Activated CD8-positive, alpha-beta memory T cell treated with anti-CD3 and anti-CD28 coated beads for 24 hours (primary cell): ENCODE data around the gene PIGU.
"Not testable (repeated sequence)": the region's sequence is repeated elsewhere in the genome, so short reads cannot be mapped to it uniquely, and the experiment has no call there.

Source experiments
- DNase-seq: peaks from one replicate; pipeline ENCODE4 v3.0.0-alpha.2; 2020

Gene PIGU

DNA sequence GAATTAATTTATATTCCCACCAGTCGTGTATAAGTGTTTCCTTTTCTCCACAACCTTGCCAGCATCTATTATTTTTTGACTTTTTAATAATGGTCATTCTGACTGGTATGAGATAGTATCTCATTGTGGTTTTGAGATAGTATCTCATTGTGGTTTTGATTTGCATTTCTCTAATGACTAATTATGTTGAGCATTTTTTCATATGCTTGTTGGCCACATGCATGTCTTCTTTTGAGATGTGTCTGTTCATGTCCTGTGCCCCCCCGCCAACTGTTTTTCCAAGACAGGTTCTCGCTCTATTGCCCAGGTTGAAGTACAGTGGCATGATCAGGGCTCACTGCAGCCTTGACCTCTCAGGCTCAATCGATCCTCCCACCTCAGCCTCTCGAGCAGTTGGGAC, 15.1 kb downstream of the PIGU start:
- not testable (repeated sequence) for DNase-seq

DNA sequence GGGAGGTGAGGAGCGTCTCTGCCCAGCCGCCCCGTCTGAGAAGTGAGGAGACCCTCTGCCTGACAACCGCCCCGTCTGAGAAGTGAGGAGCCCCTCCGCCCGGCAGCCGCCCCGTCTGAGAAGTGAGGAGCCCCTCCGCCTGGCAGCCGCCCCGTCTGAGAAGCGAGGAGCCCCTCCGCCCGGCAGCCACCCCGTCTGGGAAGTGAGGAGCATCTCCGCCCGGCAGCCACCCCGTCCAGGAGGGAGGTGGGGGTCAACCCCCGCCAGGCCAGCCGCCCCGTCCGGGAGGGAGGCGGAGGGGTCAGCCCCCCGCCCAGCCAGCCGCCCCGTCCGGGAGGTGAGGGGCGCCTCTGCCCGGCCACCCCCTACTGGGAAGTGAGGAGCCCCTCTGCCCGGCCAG, 18.2 kb downstream of the PIGU start:
- DNase-seq, result not testable (repeated sequence)

DNA sequence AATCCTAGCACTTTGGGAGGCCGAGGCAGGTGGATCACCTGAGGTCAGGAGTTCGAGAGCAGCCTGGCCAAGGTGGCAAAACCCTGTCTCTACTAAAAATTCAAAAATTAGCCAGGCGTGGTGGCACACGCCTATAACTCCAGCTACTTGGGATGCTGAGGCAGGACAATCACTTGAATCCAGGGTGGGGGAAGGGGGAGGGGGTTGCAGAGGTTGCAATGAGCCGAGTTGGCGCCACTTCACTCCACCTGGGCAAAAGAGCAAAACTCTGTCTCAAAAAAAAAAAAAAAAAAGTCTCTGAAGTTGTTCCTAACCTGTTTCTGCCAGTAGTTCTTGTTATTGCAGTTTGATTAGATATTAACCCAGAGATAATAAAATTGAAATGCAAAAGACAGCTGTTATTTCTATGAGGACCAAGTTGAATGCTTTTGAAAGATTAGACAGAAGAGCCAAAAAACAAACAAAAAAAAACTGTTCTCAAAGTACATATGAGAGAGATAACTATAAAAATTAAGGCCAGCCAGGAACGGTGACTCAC, 22.6 kb downstream of the PIGU start:
- DNase-seq, result no peak

DNA sequence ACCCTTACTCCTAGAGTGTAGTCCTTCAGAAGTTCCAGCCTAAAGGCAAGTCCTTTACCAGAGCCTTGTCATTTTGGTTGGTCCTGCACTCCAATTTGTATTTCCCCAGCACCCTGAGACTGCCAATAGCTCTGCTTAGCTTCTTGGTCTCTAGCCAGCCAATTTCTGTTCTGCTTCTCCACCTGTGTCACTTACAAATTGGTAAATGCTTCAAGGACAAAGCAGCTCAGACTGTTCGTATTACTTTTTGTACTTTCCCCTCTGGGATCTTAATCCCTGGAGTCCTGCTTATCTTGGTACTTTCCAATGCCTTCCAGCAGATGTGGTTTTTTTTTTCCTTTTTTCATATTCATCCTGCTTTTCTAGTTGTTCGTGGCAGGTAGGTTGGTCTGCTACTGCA, 25.7 kb downstream of the PIGU start:
- no peak for DNase-seq

DNA sequence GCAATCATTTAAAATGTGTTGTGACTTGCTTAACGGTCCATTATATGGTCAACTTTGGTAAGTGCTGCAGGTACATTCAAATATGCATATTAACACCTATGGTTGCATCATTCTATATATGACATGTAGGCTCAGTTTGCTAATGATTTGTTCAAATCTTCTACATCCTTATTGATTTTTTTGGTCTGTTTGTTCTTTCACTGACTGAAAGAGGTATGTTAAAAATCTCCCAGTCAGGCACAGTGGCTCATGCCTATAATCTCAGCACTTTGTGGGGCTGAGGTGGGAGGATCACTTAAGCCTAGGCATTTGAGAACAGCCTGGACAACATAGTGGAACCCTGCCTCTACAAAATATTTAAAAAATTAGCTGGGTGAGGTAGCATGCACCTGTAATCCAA, 29.2 kb downstream of the PIGU start:
- DNase-seq, result no peak

DNA sequence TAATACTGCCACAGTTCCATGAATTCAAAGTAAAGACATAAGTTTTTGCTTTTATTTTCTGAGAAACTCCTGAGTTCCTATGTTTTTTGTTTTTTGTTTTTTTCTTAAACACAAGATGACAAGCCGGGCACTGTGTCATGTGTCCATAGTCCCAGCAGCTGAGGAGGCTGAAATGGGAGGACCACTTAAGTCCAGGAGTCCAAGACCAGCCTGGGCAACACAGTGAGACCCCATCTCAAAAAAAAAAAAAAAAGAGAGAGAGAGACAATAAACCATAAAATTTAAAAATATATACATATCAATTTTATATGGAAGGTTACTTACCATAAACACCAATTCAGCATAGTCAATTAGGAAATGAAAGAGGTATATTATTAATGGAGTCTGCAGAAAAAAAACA, 31.9 kb downstream of the PIGU start:
- DNase-seq, result no peak

DNA sequence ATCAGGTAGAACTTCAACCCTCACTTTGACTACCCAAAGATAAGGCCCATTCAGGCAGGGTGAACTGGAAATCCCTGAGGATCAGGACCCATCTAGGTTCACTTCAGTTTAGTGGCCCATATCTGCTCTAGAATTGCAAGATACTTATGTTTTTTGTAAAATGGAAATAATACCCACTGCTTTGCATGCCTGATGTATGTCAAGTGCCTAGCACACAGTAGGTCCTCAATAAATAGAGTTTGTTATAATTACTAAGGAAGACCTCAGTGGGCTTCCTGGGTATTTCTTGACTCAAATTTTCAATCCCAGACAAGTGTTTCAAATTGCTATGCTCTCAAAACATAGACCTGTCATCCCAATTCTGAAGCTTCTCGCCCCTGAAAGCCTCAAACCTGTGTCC, 32.5 kb downstream of the PIGU start:
- no peak for DNase-seq

DNA sequence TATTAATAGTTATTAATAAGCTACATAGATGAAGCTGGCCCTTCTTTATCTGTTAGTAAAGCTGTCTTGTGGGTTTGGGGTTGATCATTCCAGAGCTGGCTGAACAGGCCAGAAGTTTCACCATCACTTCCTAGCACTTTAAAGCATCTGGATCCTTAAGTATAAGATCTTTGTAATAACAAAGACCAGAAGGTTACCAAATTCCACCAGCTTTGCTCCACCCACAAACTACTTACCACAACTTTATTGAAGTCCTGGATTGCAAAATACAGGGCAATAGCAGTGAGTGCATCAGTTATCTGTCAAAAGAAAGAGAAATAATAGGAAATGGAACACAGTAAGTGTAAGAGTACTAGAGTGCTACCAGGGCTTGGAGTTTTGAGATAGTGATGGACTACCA, 33.0 kb downstream of the PIGU start:
- DNase-seq, result no peak

DNA sequence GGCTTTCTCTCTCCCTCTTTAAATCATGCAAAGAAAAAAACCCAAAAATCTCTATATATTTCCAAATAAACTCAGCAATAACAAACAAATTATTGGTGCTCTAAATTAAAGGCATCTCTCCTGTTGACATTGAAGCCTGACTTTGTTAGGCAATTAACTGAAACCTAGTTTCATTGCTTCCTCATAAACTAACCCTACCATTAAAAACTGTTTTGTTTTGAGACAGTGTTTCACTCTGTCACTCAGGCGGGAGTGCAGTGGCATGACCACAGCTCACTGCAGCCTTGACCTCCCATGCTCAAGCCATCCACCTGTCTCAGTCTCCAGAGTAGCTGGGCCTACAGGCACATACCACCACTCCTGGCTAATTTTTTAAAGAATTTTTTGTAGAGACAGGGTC, 34.9 kb downstream of the PIGU start:
- DNase-seq, result no peak

DNA sequence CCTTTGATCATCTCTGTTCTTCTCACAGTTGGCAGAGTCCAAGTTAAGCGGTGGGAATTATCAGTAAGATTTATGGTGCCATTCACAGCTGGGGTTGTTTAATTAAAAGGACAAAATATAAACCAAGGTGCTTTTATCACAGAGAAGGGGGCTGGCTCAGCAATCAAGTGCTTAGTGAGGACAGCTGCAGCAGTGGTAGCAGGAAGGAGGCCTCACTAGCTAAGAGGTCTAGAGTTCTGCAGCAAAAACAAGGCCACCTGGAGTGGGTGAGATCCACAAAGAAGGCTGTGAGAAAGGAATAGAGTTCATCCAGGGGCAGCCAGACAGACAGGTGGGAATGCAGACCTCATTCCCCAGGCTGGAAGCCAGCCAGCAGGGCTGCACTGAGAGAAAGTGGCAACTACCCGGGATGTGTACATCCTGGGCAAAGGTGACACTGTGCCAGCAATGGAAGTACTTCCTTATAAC, 37.1 kb downstream of the PIGU start:
- no peak for DNase-seq

DNA sequence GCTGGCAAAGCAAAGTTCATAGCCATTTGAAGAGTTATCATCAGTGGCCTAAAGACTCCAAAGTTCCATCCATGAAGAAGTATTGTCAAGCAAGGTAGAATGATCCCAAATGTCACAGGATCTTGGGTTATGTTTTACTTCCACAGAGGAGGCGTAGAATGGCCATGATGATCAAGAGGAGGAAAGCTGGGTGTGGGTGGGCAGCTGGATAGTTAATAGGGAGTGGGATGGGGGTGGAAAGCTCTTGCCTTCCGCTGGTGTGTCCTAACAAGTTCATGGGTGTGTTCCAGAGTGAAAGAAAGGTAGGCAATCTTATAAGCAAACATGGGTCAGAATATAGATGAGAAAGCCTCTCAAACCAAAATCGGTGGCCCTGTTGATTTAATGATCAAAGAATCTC, 38.4 kb downstream of the PIGU start:
- no peak for DNase-seq

DNA sequence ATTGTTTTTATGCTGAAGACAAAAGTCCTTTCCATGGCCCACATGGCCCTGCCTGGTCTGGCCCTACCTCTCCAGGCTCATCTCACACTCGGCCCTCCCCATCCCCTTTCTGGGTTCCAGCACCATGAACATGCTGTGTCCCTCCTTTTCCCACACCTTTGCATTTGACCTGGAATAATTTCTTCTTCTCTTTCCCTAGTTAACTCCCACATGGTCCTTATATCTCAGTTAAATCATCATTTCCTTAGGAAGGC, 38.9 kb downstream of the PIGU start:
- DNase-seq, result no peak

DNA sequence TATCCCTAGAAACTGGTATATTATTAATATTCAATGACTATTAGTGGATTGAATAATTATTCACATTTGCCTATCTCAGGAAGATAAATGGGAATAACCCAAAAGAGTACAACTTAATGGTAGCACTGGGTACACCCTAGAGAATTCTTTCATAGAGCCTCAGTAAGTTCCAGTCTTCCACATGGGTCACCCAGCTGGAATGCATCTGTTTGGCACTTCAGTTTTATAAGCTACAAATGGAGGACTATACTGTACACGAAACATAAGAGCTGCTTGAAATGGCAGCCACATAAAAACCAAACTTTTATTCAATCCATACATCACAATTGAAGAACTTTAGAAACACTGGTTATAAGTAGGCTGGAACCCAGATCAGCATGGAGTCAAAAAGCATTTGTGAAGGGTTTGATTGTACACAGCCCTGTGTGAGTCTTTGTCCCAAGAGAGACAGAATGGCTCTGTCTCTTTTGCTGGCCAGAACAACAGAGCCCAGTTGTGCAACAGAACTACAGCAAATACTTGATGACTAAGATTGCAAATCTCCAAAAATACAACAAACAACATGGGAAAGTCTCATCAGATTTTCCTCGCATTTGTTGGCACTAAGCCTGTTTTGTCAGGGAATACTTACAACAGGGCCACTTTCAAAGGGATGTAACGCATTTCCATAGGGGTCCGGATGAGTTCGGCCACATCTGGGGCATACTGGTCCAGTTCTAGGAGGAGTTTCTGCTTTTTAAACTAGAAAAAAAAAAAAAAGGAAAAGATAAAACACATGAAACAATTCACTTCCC, 39.5 kb downstream of the PIGU start:
- no peak for DNase-seq

DNA sequence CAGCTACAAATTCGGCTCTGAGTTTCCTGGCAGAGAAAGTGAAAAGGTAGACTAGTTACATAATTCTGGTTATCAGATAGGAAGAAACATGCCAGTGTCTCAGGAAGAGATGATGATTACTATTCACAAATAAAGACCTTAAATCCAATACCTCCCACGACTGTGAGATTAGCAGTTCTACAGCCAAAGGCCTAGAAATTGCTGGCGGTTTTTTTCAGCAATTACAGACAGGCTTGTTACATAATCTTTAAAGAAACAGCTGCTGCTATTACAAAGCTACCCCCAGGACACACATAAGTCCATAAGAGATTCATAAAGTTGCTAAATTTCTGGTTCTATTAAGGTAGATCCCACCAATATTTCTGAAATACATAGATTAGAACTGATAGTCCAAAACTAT, 40.2 kb downstream of the PIGU start:
- DNase-seq, result no peak

DNA sequence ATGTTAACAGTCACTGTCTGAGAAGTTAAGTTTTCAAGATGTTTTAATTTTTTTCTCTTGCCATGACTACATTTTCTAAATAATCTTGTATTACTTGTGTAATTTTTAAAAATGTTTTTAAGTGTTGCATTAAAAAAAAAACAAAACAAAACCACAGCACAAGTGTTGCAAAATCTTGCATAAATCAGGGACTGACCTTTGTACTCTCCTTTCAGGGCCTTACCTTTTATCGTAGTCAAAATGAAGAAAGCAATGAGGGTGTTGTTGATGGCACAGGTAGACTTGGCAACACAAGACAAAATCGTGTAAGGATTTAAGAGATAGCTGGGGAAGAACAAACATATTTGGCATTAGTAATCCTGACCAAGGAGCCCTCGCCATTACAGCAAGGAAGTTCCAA, 42.5 kb downstream of the PIGU start:
- DNase-seq, result no peak

DNA sequence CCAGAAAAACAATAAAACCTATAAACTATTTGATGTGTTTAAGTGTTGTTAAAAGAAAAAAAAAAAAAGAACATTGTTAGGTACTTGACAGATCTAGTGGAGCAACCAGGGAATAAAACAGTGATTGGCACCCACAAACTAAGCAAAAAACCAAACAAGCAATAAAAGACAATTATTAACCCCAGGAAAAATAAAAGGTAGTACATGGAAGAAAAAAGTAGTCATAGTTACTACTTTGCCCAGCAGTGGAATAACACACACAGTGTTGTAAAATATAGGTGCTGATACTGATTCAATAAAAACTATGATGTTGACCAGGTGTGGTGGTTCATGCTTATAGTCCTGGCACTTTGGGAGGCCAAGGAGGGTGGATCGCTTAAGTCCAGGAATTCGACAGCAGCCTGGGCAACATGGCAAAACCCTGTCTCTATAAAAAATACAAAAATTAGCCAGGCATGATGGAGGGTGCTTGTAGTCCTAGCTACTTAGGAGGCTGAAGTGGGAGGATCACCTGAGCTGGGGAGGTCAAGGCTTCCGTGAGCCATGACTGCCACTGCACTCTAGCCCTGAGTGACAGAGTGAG, 43.9 kb downstream of the PIGU start:
- no peak for DNase-seq

DNA sequence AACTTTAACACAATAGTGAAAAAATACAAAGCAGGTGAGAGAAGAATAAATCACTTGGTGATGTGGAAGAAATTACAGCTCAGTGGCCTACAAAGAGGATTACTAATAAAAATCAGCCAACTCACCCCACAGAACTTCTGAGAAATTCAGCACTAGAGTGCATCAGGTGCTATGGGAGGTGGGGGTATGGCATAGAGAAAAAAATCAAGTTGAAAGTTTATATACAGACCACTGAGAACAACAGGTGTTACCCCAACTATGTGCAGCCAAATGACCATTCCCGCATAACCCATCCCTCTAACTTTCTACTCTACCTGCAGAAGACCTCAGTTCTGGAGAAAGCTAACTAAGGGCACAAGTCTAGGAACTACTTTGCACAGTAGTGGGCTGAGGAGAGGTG, 47.0 kb downstream of the PIGU start:
- no peak for DNase-seq

DNA sequence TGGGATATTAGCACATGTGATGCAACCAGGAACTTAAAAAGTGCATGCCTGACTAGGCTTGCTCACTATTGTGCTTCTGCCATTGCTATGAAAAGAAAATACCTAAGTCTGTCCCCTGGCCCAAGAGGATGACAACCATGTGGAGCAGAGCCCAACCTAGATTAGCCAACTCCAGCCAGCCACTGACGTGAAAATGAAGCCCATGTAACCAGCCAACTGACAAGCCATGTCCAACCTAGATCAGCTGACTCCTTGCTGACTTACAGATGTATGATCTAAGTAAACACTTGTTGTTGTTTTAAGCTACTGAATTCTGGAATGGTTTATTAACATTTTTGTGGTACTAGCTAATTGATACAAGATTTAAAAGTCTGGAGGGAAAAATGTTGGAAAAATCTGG, 47.5 kb downstream of the PIGU start:
- DNase-seq, result no peak

DNA sequence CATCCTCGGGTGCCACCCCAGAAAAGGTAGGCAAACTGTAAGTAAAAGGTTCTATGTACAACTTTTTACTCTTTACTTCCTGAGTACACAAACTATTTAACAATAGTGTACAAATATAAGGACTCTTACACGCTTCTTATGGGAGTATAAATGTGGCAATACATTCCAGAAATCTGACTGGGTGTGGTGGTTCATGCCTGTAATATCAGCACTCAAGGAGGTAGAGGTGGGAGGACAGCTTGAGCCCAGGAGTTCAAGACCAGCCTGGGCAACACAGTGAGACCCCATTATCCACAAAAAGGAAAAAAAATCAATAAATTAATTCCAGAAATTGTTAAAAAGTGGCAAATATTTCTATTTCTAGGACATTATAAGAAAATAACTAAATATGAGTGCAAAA, 48.9 kb downstream of the PIGU start:
- DNase-seq, result no peak

DNA sequence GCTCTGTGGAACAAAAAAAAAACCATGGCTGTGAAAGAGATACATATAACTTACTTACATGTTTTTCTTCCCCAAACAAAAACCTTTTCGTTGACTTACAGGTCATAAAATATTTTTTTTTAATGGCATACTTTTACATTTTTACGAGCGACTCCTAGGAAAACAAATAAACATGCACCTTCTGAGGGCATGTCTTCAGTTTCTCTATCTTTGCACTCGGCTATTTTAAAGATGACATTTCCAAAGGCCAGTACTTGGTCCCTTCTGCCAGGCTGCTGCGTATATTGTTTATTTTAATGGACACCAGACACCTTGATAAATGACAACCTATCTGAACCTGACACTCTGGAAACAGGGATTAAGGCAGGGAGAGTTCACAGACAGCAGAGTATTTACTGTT, 49.4 kb downstream of the PIGU start:
- no peak for DNase-seq

DNA sequence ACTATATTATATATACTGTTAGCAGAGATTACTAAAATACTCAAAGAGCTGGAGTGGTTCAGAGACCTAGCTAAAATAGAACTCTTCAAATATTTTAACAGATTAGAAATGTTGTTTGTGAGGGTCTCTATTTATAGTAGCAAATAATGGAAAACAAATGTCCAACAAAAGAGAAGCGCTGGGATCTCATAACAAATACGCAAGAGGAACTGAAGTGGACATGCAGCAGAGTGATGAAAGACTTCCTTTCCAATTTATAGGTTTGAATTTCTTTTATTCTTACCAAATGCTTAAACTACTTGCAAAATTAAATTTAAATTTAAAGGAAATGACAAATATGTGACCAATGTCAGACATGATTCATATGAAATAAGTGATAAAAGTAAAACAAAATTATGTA, 49.9 kb downstream of the PIGU start:
- DNase-seq, result no peak

DNA sequence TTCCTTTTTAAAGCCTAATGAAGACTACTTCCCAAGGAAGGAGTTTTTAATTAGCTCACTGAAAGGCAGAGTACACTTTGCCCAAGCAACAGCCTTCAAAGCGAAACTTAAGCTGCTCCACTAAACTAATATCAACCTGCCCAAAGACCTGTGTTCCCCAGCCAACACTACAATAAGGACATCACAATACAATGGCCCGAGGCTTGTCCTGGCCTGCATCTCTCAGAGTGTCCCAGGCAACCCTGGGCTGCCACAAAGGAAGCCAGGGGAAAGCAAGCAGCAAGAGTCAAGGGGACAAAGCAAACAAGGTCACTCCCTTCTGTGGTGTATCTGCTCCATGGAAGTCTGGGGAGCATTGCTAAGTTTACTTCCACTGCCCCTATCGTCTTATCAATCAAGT, 52.3 kb downstream of the PIGU start:
- no peak for DNase-seq

DNA sequence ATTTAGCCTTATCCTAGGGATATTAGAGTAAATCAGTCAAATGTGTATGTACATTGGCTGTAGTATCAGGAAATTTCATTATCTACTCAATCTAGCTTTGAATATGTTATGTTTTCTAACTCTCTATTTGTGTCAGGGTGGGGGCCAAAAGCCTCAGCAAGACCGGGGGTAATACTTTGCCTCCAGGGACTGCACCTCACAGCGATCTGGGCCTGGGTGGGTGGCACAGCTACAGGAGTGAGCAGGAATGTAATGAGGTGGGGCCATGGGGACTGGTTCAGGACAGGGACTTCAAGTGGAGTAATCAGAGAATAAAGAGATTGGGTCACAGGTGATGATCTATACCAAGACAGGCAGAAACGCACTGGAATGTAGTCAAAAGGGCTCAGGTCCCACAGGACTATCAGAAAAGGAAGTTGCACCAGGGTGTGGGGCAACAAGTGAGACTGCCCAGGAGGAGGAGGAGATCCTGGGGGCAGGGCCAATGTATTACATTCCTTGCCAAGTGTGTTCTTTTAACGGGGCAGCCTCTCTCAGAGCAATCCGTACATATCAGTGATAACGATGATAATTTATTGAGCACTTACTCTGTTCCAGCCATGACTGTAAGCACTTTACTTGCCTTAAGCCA, 54.0 kb downstream of the PIGU start:
- DNase-seq, result no peak
